Measurements from ENCODE around the gene NTRK2. TPM values are rescaled to one million over a fixed set of nuclear protein-coding genes. Genes with fewer than 3 reads are reported as not detected.

NTRK2 gene
- total RNA-seq, 1 experiment from 2014 or later, result not detected

DNA sequence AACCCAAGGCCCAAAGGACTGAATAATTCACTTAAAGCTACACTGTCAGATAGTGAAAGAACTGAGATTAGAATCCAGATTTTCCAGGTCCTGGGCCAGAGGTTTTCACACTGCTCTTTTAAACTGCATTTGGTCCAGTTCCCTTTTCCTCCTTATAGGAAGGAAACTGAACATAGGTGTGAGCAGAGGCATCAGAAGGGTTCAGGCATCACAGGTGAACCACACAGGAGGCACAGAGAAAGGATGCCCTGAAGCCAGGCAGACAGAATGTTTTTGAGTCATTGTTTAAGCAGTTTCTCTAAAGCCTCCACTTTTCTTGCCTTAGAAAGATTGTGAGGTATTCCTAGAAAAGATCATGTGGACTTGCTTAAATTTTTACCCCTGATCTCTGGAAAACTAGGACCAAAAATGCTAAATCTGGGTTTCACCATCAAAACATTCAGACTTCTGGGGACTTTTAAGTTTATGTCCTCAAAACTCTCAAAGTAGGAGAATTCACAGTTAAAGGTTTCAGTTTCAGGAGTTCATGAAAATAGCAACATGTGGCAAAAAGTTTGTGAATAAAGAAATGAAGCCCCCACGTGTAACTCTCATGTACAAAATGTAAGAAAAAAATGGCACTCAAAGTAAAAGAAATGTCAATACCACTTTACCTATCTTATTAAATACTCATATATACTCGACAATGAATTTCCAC is 386.1 kb downstream of the NTRK2 start:
- TF ChIP-seq EZH2 (IDR thresholded peaks at IDR 0.05; ENCODE audit: low read depth), result no peak
- TF ChIP-seq, protein P1, sequence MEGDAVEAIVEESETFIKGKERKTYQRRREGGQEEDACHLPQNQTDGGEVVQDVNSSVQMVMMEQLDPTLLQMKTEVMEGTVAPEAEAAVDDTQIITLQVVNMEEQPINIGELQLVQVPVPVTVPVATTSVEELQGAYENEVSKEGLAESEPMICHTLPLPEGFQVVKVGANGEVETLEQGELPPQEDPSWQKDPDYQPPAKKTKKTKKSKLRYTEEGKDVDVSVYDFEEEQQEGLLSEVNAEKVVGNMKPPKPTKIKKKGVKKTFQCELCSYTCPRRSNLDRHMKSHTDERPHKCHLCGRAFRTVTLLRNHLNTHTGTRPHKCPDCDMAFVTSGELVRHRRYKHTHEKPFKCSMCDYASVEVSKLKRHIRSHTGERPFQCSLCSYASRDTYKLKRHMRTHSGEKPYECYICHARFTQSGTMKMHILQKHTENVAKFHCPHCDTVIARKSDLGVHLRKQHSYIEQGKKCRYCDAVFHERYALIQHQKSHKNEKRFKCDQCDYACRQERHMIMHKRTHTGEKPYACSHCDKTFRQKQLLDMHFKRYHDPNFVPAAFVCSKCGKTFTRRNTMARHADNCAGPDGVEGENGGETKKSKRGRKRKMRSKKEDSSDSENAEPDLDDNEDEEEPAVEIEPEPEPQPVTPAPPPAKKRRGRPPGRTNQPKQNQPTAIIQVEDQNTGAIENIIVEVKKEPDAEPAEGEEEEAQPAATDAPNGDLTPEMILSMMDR (conservative IDR thresholded peaks at IDR 0.05), result no peak
- BruUV-seq (replicated peaks), result no TSS peak
- no peak overlapping the region for H3K27ac ChIP-seq
- H3K4me2 ChIP-seq, result no peak overlapping the region
- H3F3A ChIP-seq (ENCODE audit: insufficient read depth, low read depth), result no peaks in the 10 kb centered on the region
- no peaks in the 10 kb centered on the region for H3K79me2 ChIP-seq (ENCODE audit: low read depth)
- no peaks in the 10 kb centered on the region for H3K36me3 ChIP-seq (ENCODE audit: low read depth)
- no peak overlapping the region for H2AFZ ChIP-seq
- ChIA-PET CTCF (no interaction called here), POLR2A (ENCODE audit: unreplicated experiment) (no interaction called here)
- no peaks in the 10 kb centered on the region for H3K27me3 ChIP-seq (ENCODE audit: insufficient read depth, low read depth)
- no peaks in the 10 kb centered on the region for H3K4me1 ChIP-seq (replicated peaks; ENCODE audit: insufficient read depth)
- DNase-seq, result no peak
- no peaks in the 10 kb centered on the region for H3K9me2 ChIP-seq (ENCODE audit: insufficient read depth)
- no peaks in the 10 kb centered on the region for H4K20me1 ChIP-seq (ENCODE audit: insufficient read depth)
- H3K9me3 ChIP-seq (ENCODE audit: insufficient read depth, low read depth), result no peaks in the 10 kb centered on the region
- H3K4me3 ChIP-seq, result no peak overlapping the region
- intact Hi-C loops (cut with micrococcal nuclease; ENCODE audit: unreplicated experiment), result no loop called here

DNA sequence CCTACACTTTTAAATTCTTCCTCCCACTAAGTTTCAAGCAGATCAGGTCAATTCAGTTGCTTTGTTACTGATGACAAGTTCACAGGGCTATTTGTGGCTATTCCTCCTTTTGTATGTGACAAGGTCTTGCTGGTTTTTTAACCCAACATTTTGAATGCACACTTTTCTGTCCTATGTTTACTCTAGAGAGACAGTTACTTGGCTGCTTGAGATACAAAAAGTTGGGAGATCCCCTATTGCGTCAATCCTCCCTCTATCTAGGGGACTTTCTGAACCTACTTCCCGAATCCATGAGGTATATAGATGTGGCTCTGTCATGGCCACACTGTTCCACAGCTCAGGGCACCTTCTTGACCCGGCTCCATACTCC is 386.7 kb downstream of the NTRK2 start:
- CTCF ChIA-PET, result no interaction called here

DNA sequence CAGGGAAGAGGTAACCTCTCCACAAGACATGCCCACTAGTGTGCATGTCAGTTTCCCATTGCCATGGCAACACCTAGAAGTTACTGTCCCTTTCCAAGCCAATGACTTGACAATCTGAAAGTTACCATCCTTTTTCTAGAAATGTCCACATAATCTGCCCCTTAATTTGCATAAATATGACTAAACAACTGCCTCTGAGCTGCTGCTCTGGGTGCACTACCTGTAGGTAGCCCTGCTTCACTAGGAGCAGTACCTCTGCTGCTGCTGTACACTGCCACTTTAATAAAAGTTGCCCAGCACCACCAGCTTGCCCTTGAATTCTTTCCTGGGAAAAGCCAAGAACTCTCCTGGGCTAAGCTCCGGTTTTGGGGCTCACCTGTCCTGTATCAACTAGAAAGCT is 392.4 kb downstream of the NTRK2 start:
- POLR2A ChIA-PET (ENCODE audit: unreplicated experiment), result no interaction called here
- no peak overlapping the region for H3K4me3 ChIP-seq
- no peaks in the 10 kb centered on the region for H3K9me2 ChIP-seq (ENCODE audit: insufficient read depth)
- intact Hi-C loops (cut with micrococcal nuclease; ENCODE audit: unreplicated experiment), result no loop called here
- no peaks in the 10 kb centered on the region for H4K20me1 ChIP-seq (ENCODE audit: insufficient read depth)
- no peak overlapping the region for H2AFZ ChIP-seq
- BruUV-seq (replicated peaks), result no TSS peak
- no peaks in the 10 kb centered on the region for H3F3A ChIP-seq (ENCODE audit: insufficient read depth, low read depth)
- TF ChIP-seq EZH2 (IDR thresholded peaks at IDR 0.05; ENCODE audit: low read depth), result no peak
- TF ChIP-seq, protein P1 (conservative IDR thresholded peaks at IDR 0.05), result no peak
- no peaks in the 10 kb centered on the region for H3K36me3 ChIP-seq (ENCODE audit: low read depth)
- H3K27me3 ChIP-seq (ENCODE audit: insufficient read depth, low read depth), result no peaks in the 10 kb centered on the region
- H3K27ac ChIP-seq, result no peak overlapping the region
- DNase-seq, result no peak
- CTCF ChIA-PET, result no interaction called here
- no peaks in the 10 kb centered on the region for H3K9me3 ChIP-seq (ENCODE audit: insufficient read depth, low read depth)
- no peak overlapping the region for H3K4me2 ChIP-seq
- H3K4me1 ChIP-seq (replicated peaks; ENCODE audit: insufficient read depth), result no peaks in the 10 kb centered on the region
- H3K79me2 ChIP-seq (ENCODE audit: low read depth), result no peaks in the 10 kb centered on the region

More for the DNA sequence above, 386.7 kb downstream of the NTRK2 start:
- Histone ChIP-seq H3K4me1 (replicated peaks; ENCODE audit: insufficient read depth) (no peaks in the 10 kb centered on the region), H3K27me3 (ENCODE audit: insufficient read depth, low read depth) (no peaks in the 10 kb centered on the region), H4K20me1 (ENCODE audit: insufficient read depth) (no peaks in the 10 kb centered on the region), H2AFZ (no peak overlapping the region), H3K36me3 (ENCODE audit: low read depth) (no peaks in the 10 kb centered on the region), H3K4me3 (no peak overlapping the region), H3F3A (ENCODE audit: insufficient read depth, low read depth) (no peaks in the 10 kb centered on the region), H3K27ac (no peak overlapping the region), H3K79me2 (ENCODE audit: low read depth) (no peaks in the 10 kb centered on the region), H3K4me2 (no peak overlapping the region), H3K9me3 (ENCODE audit: insufficient read depth, low read depth) (no peaks in the 10 kb centered on the region), H3K9me2 (ENCODE audit: insufficient read depth) (no peaks in the 10 kb centered on the region)
- BruUV-seq (replicated peaks), result no TSS peak
- POLR2A ChIA-PET (ENCODE audit: unreplicated experiment), result no interaction called here
- intact Hi-C loops (cut with micrococcal nuclease; ENCODE audit: unreplicated experiment), result no loop called here
- TF ChIP-seq, protein P1 (conservative IDR thresholded peaks at IDR 0.05), result no peak
- no peak for TF ChIP-seq EZH2 (IDR thresholded peaks at IDR 0.05; ENCODE audit: low read depth)
- no peak for DNase-seq
